ENCODE measurements around the gene USP10. TPM values are rescaled to one million over a fixed set of nuclear protein-coding genes. Genes with fewer than 3 reads are reported as not detected.
A peak's percentile ranks its signal among the peaks of the same experiment; 100 is the strongest.
"Not testable (repeated sequence)": the region's sequence is repeated elsewhere in the genome, so short reads cannot be mapped to it uniquely, and the experiment has no call there.

USP10 gene
- total RNA-seq, 2 experiments from 2014 or later: 90.9 to 117 TPM

- DNase-seq (no peak), ATAC-seq (no peak)
- no peaks in the 10 kb centered on the region for H3K36me3 Mint-ChIP-seq
- no peak overlapping the region for H3K27ac Mint-ChIP-seq
- H3K9me3 Mint-ChIP-seq (ENCODE audit: low read depth): no peaks in the 10 kb centered on the region
- peaks cover 13% of the 10 kb centered on the region for H3K27me3 Mint-ChIP-seq
- CTCF ChIA-PET: interaction anchor here (1.1 to 1.4 kb wide), 3 partner anchors 18 to 49 kb away, joined by 4 to 7 read pairs (median 5); no protein-coding TSS in a partner anchor
- no peak overlapping the region for H3K4me3 Mint-ChIP-seq
- peaks cover 15% of the 10 kb centered on the region for H3K4me1 Mint-ChIP-seq
Measured at GRCh38 chr16:84690088-84690819, 9.5 kb upstream of the USP10 start.

GRCh38 chr16:84692451-84693214 is 7.2 kb upstream of the USP10 start:
- CTCF ChIA-PET: interaction anchor here (0.7 to 8.1 kb wide), 5 partner anchors 20 to 48 kb away, joined by 3 to 40 read pairs (median 4); no protein-coding TSS in a partner anchor
- Mint-ChIP-seq H3K4me1 (peaks cover 11% of the 10 kb centered on the region), H3K27ac (no peak overlapping the region), H3K27me3 (peaks cover 13% of the 10 kb centered on the region), H3K36me3 (no peaks in the 10 kb centered on the region), H3K9me3 (ENCODE audit: low read depth) (no peaks in the 10 kb centered on the region), H3K4me3 (no peak overlapping the region)
- ATAC-seq: no peak
- no peak for DNase-seq

- CTCF ChIA-PET: interaction anchor here (0.7 to 8.1 kb wide), 5 partner anchors 21 to 797 kb away, joined by 3 to 40 read pairs (median 4); no protein-coding TSS in a partner anchor
- not testable (repeated sequence) for H3K27ac Mint-ChIP-seq; DNase-seq; ATAC-seq; H3K4me3 Mint-ChIP-seq; H3K9me3 Mint-ChIP-seq (ENCODE audit: low read depth); H3K36me3 Mint-ChIP-seq
- Mint-ChIP-seq H3K27me3 (peaks cover 13% of the 10 kb centered on the region), H3K4me1 (peaks cover 11% of the 10 kb centered on the region)
Measured at GRCh38 chr16:84693869-84694268, 5.9 kb upstream of the USP10 start.

GRCh38 chr16:84694980-84695379 is 4.8 kb upstream of the USP10 start:
- Mint-ChIP-seq H3K27ac (no peak overlapping the region), H3K36me3 (no peaks in the 10 kb centered on the region), H3K9me3 (ENCODE audit: low read depth) (no peaks in the 10 kb centered on the region), H3K4me1 (peaks cover 16% of the 10 kb centered on the region), H3K27me3 (peaks cover 6% of the 10 kb centered on the region), H3K4me3 (no peak overlapping the region)
- ATAC-seq: no peak
- CTCF ChIA-PET: interaction anchor here (0.7 to 8.1 kb wide), 4 partner anchors 9 to 224 kb away, joined by 3 to 40 read pairs (median 4); no protein-coding TSS in a partner anchor
- DNase-seq: no peak

- H3K36me3 Mint-ChIP-seq: peaks cover 2% of the 10 kb centered on the region
- peaks cover 36% of the 10 kb centered on the region for H3K4me1 Mint-ChIP-seq
- peak; percentile 47 for DNase-seq
- H3K9me3 Mint-ChIP-seq (ENCODE audit: low read depth): no peaks in the 10 kb centered on the region
- H3K27ac Mint-ChIP-seq: peak overlapping the region; percentile 75
- CTCF ChIA-PET: interaction anchor here (2.6 kb wide), 1 partner anchor 27 kb away, joined by 8 read pairs; no protein-coding TSS in a partner anchor
- H3K27me3 Mint-ChIP-seq: no peaks in the 10 kb centered on the region
- peak overlapping the region; percentile 98 for H3K4me3 Mint-ChIP-seq
- no peak for ATAC-seq
Measured at GRCh38 chr16:84699147-84699711, 571 bp upstream of the USP10 start.

- peak overlapping the region; percentile 96 for H3K27ac Mint-ChIP-seq
- no peaks in the 10 kb centered on the region for H3K9me3 Mint-ChIP-seq (ENCODE audit: low read depth)
- H3K4me3 Mint-ChIP-seq: peak overlapping the region; percentile 98
- DNase-seq (peak; percentile 69), ATAC-seq (peak; percentile 31)
- CTCF ChIA-PET: interaction anchor here (0.8 to 2.8 kb wide), 16 partner anchors 10 to 269 kb away, joined by 3 to 29 read pairs (median 3); partner anchors contain the start of gene KLHL36
- peaks cover 4% of the 10 kb centered on the region for H3K36me3 Mint-ChIP-seq
- no peaks in the 10 kb centered on the region for H3K27me3 Mint-ChIP-seq
- peaks cover 43% of the 10 kb centered on the region for H3K4me1 Mint-ChIP-seq
Measured at GRCh38 chr16:84700446-84701300, 873 bp downstream of the USP10 start.

- Mint-ChIP-seq H3K9me3 (ENCODE audit: low read depth) (no peaks in the 10 kb centered on the region), H3K27ac (no peak overlapping the region), H3K27me3 (no peaks in the 10 kb centered on the region), H3K4me1 (peaks cover 45% of the 10 kb centered on the region), H3K4me3 (no peak overlapping the region), H3K36me3 (peaks cover 4% of the 10 kb centered on the region)
- CTCF ChIA-PET: interaction anchor here (0.8 to 1.9 kb wide), 8 partner anchors 9 to 81 kb away, joined by 3 to 8 read pairs (median 3); no protein-coding TSS in a partner anchor
- no peak for DNase-seq
- ATAC-seq: no peak
Measured at GRCh38 chr16:84703681-84704080, 3.9 kb downstream of the USP10 start.

- no peaks in the 10 kb centered on the region for H3K9me3 Mint-ChIP-seq (ENCODE audit: low read depth)
- no peak overlapping the region for H3K27ac Mint-ChIP-seq
- peaks cover 44% of the 10 kb centered on the region for H3K4me1 Mint-ChIP-seq
- H3K27me3 Mint-ChIP-seq: no peaks in the 10 kb centered on the region
- H3K4me3 Mint-ChIP-seq: no peak overlapping the region
- no peak for DNase-seq
- peaks cover 4% of the 10 kb centered on the region for H3K36me3 Mint-ChIP-seq
- no peak for ATAC-seq
- CTCF ChIA-PET: interaction anchor here (0.8 to 1.9 kb wide), 6 partner anchors 8 to 34 kb away, joined by 3 to 7 read pairs (median 3); no protein-coding TSS in a partner anchor
Measured at GRCh38 chr16:84704253-84704652, 4.5 kb downstream of the USP10 start.

GRCh38 chr16:84706856-84707255 is 7.1 kb downstream of the USP10 start:
- peak; percentile 4 for DNase-seq
- Mint-ChIP-seq H3K27me3 (no peaks in the 10 kb centered on the region), H3K36me3 (peaks cover 2% of the 10 kb centered on the region), H3K27ac (no peak overlapping the region), H3K9me3 (ENCODE audit: low read depth) (no peaks in the 10 kb centered on the region), H3K4me3 (no peak overlapping the region), H3K4me1 (peaks cover 46% of the 10 kb centered on the region)
- ATAC-seq: no peak
- CTCF ChIA-PET: no interaction called here

- CTCF ChIA-PET: interaction anchor here (0.8 to 9.4 kb wide), 3 partner anchors 10 to 17 kb away, joined by 3 to 73 read pairs (median 6); no protein-coding TSS in a partner anchor
- no peak for DNase-seq
- Mint-ChIP-seq H3K27me3 (no peaks in the 10 kb centered on the region), H3K4me1 (peaks cover 37% of the 10 kb centered on the region), H3K4me3 (no peak overlapping the region), H3K27ac (no peak overlapping the region), H3K9me3 (ENCODE audit: low read depth) (no peaks in the 10 kb centered on the region), H3K36me3 (peaks cover 2% of the 10 kb centered on the region)
- no peak for ATAC-seq
Measured at GRCh38 chr16:84709609-84710008, 9.8 kb downstream of the USP10 start.

- Mint-ChIP-seq H3K27me3 (no peaks in the 10 kb centered on the region), H3K27ac (no peak overlapping the region), H3K4me1 (peaks cover 37% of the 10 kb centered on the region), H3K9me3 (ENCODE audit: low read depth) (no peaks in the 10 kb centered on the region), H3K36me3 (no peaks in the 10 kb centered on the region), H3K4me3 (no peak overlapping the region)
- DNase-seq (no peak), ATAC-seq (no peak)
- CTCF ChIA-PET: interaction anchor here (0.7 to 9.4 kb wide), 6 partner anchors 9 to 184 kb away, joined by 3 to 73 read pairs (median 4); no protein-coding TSS in a partner anchor
Measured at GRCh38 chr16:84710686-84711085, 10.9 kb downstream of the USP10 start.

- Mint-ChIP-seq H3K9me3 (ENCODE audit: low read depth) (no peaks in the 10 kb centered on the region), H3K27ac (no peak overlapping the region), H3K27me3 (no peaks in the 10 kb centered on the region), H3K4me3 (no peak overlapping the region), H3K4me1 (peaks cover 37% of the 10 kb centered on the region), H3K36me3 (no peaks in the 10 kb centered on the region)
- ATAC-seq (no peak), DNase-seq (no peak)
- CTCF ChIA-PET: interaction anchor here (0.6 to 9.4 kb wide), 8 partner anchors 8 to 258 kb away, joined by 3 to 73 read pairs (median 4); no protein-coding TSS in a partner anchor
Measured at GRCh38 chr16:84712138-84712671, 12.4 kb downstream of the USP10 start.
